Measurements from ENCODE around the gene KRT81. TPM values are rescaled to one million over a fixed set of nuclear protein-coding genes. Genes with fewer than 3 reads are reported as not detected.
"Not testable (repeated sequence)": the region's sequence is repeated elsewhere in the genome, so short reads cannot be mapped to it uniquely, and the experiment has no call there.

KRT81 gene
- total RNA-seq, 3 donors from 2014 or later: not detected

DNA sequence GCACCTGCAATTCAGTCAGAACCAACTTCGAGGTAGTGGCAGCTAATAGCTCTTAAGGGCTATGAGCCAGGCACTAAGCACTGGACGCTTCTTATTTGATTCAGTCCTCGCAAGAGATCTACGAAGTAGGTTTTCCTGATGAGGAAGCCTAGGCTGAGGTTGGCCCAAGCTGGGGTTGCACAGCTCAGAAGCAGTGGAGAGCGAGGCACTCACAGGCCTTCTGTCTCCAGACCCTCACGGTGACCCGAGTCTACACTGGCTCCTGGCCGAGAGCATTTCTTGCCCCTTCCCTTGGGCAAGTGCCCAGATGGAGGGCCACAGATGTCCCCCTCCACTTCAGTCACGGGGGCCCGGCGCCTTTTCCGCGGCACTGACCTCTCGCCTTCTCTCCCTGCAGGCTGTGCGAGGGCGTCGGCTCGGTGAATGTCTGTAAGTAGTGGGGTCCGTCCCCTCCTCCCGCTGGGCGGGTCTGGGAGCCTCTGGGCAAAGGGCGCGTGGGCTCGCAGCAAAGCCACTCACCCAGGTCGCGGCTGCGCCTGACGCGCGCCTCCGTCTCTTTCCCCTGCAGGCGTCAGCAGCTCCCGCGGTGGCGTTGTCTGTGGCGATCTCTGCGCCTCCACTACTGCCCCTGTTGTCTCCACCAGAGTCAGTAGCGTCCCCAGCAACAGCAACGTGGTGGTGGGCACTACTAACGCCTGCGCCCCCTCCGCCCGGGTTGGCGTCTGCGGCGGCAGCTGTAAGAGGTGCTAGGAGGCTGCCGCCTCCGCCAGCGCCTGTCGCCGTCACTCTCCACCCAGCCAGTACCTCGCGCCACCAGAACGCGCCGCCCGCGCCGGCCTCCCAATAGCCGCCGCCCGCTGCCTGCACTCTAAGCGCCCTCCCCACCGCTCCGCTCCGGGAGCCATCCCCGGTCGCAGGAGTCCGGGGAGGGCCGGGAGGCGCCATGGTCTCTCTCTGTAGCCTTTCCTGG is 16.8 kb upstream of the KRT81 start:
- intact Hi-C loops (cut with DNase I, micrococcal nuclease): no loop called here
- ATAC-seq (peak; percentile 86), DNase-seq (peak in 2 of 3 donors; percentile 47 to 63)
- TF ChIP-seq, protein P1, sequence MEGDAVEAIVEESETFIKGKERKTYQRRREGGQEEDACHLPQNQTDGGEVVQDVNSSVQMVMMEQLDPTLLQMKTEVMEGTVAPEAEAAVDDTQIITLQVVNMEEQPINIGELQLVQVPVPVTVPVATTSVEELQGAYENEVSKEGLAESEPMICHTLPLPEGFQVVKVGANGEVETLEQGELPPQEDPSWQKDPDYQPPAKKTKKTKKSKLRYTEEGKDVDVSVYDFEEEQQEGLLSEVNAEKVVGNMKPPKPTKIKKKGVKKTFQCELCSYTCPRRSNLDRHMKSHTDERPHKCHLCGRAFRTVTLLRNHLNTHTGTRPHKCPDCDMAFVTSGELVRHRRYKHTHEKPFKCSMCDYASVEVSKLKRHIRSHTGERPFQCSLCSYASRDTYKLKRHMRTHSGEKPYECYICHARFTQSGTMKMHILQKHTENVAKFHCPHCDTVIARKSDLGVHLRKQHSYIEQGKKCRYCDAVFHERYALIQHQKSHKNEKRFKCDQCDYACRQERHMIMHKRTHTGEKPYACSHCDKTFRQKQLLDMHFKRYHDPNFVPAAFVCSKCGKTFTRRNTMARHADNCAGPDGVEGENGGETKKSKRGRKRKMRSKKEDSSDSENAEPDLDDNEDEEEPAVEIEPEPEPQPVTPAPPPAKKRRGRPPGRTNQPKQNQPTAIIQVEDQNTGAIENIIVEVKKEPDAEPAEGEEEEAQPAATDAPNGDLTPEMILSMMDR (IDR thresholded peaks at IDR 0.05): no peak
- no peaks in the 10 kb centered on the region for H3K9me3 ChIP-seq
- no peaks in the 10 kb centered on the region for H3K36me3 ChIP-seq (ENCODE audit: low read depth)
- H3K4me1 ChIP-seq (ENCODE audit: low read depth): peaks cover 8% of the 10 kb centered on the region
- H3K4me3 ChIP-seq: no peak overlapping the region

DNA sequence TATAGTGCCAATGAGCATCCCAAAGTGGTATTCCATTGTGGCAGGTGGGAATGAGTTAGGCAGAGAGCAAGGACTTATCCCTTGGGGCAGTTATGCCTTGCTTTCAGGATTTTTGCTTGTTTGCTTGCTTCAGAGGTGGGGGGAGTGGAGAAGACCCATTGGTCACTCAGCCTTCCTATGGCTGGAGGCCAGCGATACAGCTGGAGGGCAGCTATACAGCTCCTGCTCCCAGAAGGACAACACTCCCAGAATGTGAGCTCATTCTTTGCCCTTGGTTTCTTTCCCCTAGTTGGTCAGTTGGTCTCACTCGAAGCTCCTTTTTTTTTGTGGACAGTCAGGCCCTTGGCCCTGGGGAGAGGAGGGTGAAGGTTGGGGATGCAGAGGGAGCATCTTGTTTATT is 15.4 kb upstream of the KRT81 start:
- H3K9me3 ChIP-seq: no peaks in the 10 kb centered on the region
- ATAC-seq: no peak
- no peak for DNase-seq

DNA sequence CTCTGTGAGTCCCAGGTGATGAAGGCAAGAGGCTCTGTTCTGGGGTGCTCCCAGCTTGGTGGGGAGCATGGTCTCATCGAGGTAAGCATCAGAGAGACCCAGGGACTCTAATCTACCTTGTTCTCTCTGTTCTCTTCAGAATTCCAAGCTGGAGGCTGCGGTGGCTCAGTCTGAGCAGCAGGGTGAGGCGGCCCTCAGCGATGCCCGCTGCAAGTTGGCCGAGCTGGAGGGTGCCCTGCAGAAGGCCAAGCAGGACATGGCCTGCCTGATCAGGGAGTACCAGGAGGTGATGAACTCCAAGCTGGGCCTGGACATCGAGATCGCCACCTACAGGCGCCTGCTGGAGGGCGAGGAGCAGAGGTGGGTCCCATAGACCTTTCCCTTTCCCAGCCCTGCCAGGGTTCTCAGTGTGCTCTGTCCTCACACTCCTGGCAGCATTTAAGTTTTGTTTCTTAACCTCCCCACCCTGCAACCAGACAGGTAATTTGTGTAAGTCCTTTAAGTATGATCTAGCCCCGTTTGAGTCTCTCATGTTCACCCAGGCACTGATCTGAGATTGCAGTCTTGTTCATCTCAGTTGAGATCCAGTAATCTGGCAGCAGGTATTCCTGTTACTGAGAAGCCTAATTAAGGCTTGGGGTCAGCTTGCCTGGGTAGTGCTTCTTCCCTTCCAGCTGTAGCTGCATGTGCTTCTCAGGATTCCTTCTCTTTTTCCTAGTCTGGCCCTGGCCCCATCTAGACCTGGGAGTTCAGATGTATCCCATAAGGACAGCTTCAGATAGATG is 14.8 kb upstream of the KRT81 start:
- H3K36me3 ChIP-seq (ENCODE audit: low read depth): no peaks in the 10 kb centered on the region
- no peaks in the 10 kb centered on the region for H3K9me3 ChIP-seq
- TF ChIP-seq, protein P1 (IDR thresholded peaks at IDR 0.05): no peak
- peaks cover 8% of the 10 kb centered on the region for H3K4me1 ChIP-seq (ENCODE audit: low read depth)
- no peak overlapping the region for H3K4me3 ChIP-seq
- intact Hi-C loops (cut with DNase I, micrococcal nuclease): no loop called here
- ATAC-seq (no peak), DNase-seq (no peak)

More for the DNA sequence above, 15.4 kb upstream of the KRT81 start:
- intact Hi-C loops (cut with DNase I, micrococcal nuclease): no loop called here
- Histone ChIP-seq H3K4me1 (ENCODE audit: low read depth) (peaks cover 8% of the 10 kb centered on the region), H3K4me3 (no peak overlapping the region), H3K36me3 (ENCODE audit: low read depth) (no peaks in the 10 kb centered on the region)
- TF ChIP-seq, protein P1 (IDR thresholded peaks at IDR 0.05): no peak

DNA sequence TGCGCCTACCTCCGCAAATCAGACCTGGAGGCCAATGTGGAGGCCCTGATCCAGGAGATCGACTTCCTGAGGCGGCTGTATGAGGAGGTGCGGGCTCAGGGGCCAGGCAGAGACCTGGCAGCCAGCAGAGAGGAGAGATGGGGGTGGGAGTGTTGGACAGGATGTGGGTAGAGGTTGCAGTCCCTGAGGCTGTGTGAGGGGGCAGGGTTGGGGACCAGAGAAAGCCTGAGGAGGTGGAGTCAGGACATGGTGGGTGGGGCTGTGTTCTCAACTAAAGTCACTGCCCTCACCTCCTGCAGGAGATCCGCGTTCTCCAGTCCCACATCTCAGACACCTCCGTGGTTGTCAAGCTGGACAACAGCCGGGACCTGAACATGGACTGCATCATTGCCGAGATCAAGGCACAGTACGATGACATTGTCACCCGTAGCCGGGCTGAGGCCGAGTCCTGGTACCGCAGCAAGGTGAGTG is 13.6 kb upstream of the KRT81 start:
- H3K36me3 ChIP-seq (ENCODE audit: low read depth); H3K9me3 ChIP-seq; intact Hi-C loops (cut with DNase I, micrococcal nuclease); H3K4me1 ChIP-seq (ENCODE audit: low read depth); DNase-seq; H3K4me3 ChIP-seq: not testable (repeated sequence)
- ATAC-seq: peak; percentile 4

DNA sequence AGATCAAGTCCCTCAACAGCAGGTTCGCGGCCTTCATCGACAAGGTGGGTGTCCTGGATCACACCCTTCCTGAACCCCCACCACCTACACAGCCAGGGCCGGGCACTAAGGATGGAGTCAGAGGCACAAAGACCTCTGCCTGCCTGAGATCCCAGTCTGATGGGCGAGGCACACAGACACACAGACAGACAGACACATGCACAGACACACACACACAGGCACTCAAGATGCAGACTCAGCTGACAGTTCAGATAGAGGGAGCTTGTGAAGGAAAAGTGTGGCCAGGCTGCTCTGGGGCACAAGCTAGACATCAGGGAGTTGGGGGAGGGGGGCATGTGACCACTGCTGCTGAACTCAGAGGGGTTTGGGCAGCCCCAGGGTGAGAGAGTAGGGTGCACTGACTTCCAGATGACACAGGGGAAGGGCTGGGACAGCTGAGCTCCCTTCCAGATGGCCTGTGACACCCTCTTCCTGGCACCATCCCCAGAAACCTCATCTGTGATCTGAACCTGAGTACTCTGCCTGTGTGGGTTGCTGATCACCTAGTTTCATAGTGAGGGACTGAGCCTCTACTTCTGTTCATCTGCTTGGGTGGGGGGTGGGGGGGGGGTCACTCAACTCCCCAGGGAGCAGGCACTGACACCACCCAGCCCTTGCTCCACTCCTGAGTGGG is 11.0 kb upstream of the KRT81 start:
- ATAC-seq; H3K4me3 ChIP-seq; H3K4me1 ChIP-seq (ENCODE audit: low read depth); H3K36me3 ChIP-seq (ENCODE audit: low read depth); intact Hi-C loops (cut with DNase I, micrococcal nuclease); H3K9me3 ChIP-seq; DNase-seq: not testable (repeated sequence)

DNA sequence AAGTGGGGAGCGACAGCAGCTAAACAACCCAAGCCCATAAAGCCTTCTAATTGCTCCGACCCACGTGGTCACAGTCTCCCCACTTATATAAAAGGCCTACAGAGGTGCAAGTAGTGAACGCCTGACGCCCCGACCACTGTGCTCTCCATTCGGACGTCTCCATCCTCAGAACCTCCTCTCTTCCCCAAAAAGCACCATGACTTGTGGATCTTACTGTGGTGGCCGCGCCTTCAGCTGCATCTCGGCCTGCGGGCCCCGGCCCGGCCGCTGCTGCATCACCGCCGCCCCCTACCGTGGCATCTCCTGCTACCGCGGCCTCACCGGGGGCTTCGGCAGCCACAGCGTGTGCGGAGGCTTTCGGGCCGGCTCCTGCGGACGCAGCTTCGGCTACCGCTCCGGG is 10.4 kb upstream of the KRT81 start:
- H3K4me3 ChIP-seq; DNase-seq; intact Hi-C loops (cut with DNase I, micrococcal nuclease); H3K36me3 ChIP-seq (ENCODE audit: low read depth); H3K9me3 ChIP-seq; H3K4me1 ChIP-seq (ENCODE audit: low read depth); ATAC-seq: not testable (repeated sequence)

Data from mucosa of descending colon (tissue), 3 donors.